Endothelial cell of umbilical vein (primary cell): ENCODE results near the gene RTN1. TPM values are rescaled to one million over a fixed set of nuclear protein-coding genes. Genes with fewer than 3 reads are reported as not detected.

Experiments
- BruUV-seq: library from RNA; stranded (reverse); fragments of 400-500 nt; replicated peaks from 2 replicates; lab custom pipeline; 2021; lab: Mats Ljungman, UMichigan
- CTCF ChIA-PET: fragments of 300-600, 350-600 bp; sonication (Branson Sonifier 250); formaldehyde crosslinking; loops from one replicate; lab custom pipeline; 2021; ENCODE audit warnings: antibody characterized with exemption, inconsistent platforms; lab: Charles Lee
- POLR2A ChIA-PET: fragments of 300-600, 350-600 bp; sonication (Branson Sonifier 250); formaldehyde crosslinking; loops from one replicate; lab custom pipeline; 2021; ENCODE audit warnings: antibody characterized with exemption, inconsistent platforms; lab: Charles Lee
- DNase-seq: peaks from one replicate; pipeline ENCODE4 v3.0.0-alpha.2; 2011; ENCODE audit warnings: low read depth, low spot score
- FAIRE-seq: peaks from 2 replicates; lab custom pipeline; 2011; peaks lifted over from hg19 to GRCh38; lab: Jason Lieb, UNC
- H2AFZ ChIP-seq: 2 replicates; pipeline ENCODE4 v1.6.0; 2012; ENCODE audit warnings: low read depth, low read length, control low read depth, inconsistent platforms
- H3K27ac ChIP-seq: 2 replicates; pipeline ENCODE4 v1.5.1; 2011; ENCODE audit warnings: low read depth, mild to moderate bottlenecking, control low read depth, low read length, moderate library complexity; ENCODE audit not compliant: insufficient read depth
- H3K27me3 ChIP-seq, 2 experiments: 2 replicates each; pipeline versions ENCODE4 v1.6.0 to v1.6.1; 2011; ENCODE audit warnings: low read length in 2 of 2, mixed read lengths in 1 of 2; ENCODE audit not compliant: control insufficient read depth in 2 of 2, insufficient read depth in 2 of 2
- H3K36me3 ChIP-seq, 2 experiments: 2 replicates in 1 of 2; 3 replicates in 1 of 2; pipeline ENCODE4 v1.5.1; 2011; ENCODE audit warnings: low read length in 2 of 2, mild to moderate bottlenecking in 1 of 2, moderate library complexity in 1 of 2; ENCODE audit not compliant: control insufficient read depth in 2 of 2, insufficient read depth in 2 of 2; ENCODE audit errors: extremely low read depth in 1 of 2
- H3K4me1 ChIP-seq: 3 replicates; pipeline ENCODE4 v1.5.1; 2011; ENCODE audit warnings: mild to moderate bottlenecking, low read length; ENCODE audit not compliant: control insufficient read depth, insufficient read depth; ENCODE audit errors: extremely low read depth
- H3K4me2 ChIP-seq: 2 replicates; pipeline ENCODE4 v1.6.1; 2011; ENCODE audit warnings: low read length, control low read depth, mixed read lengths; ENCODE audit not compliant: insufficient read depth
- H3K4me3 ChIP-seq, 3 experiments: fragments of 200-600 bp in 1 of 3; sonication (generic), shearing (Covaris generic) in 1 of 3; replicated peaks in 1 of 3; 2 replicates each; pipeline ENCODE4 v1.5.1; 2011 to 2016; ENCODE audit warnings: control low read depth in 3 of 3, low read length in 3 of 3, mild to moderate bottlenecking in 2 of 3, inconsistent platforms in 1 of 3, low read depth in 1 of 3, moderate library complexity in 1 of 3; ENCODE audit not compliant: insufficient read depth in 1 of 3
- H3K79me2 ChIP-seq: 2 replicates; pipeline ENCODE4 v1.6.0; 2012; ENCODE audit warnings: low read length, inconsistent platforms; ENCODE audit not compliant: control insufficient read depth, insufficient read depth
- H3K9ac ChIP-seq: replicated peaks from 2 replicates; pipeline ENCODE3; 2011; ENCODE audit warnings: low read length, control low read depth; ENCODE audit not compliant: insufficient read depth; ENCODE audit errors: extremely low read depth
- H3K9me1 ChIP-seq: replicated peaks from 3 replicates; pipeline ENCODE4 v1.6.0; 2011; ENCODE audit warnings: mild to moderate bottlenecking, low read length; ENCODE audit not compliant: control insufficient read depth, insufficient read depth; ENCODE audit errors: extremely low read depth
- H3K9me3 ChIP-seq: replicated peaks from 2 replicates; pipeline ENCODE4 v1.5.1; 2012; ENCODE audit warnings: low read length, inconsistent platforms; ENCODE audit not compliant: control insufficient read depth, insufficient read depth
- H4K20me1 ChIP-seq: replicated peaks from 2 replicates; pipeline ENCODE3; 2011; ENCODE audit warnings: mild to moderate bottlenecking, low read length; ENCODE audit not compliant: control insufficient read depth, insufficient read depth; ENCODE audit errors: extremely low read depth
- EZH2 ChIP-seq: IDR thresholded peaks from 2 replicates; pipeline ENCODE4 v1.6.1; 2012; ENCODE audit warnings: borderline replicate concordance, low read depth, mild to moderate bottlenecking, moderate library complexity, low read length, inconsistent platforms; ENCODE audit not compliant: severe bottlenecking
- FOS ChIP-seq: IDR thresholded peaks from 2 replicates; pipeline ENCODE4 v1.6.1; 2011; ENCODE audit warnings: mild to moderate bottlenecking, low read length, moderate library complexity, borderline replicate concordance; ENCODE audit not compliant: insufficient read depth
- GATA2 ChIP-seq: IDR thresholded peaks from 2 replicates; pipeline ENCODE4 v1.7.0; 2011; ENCODE audit warnings: low read depth, mild to moderate bottlenecking, moderate library complexity, mixed read lengths, low read length; ENCODE audit not compliant: insufficient read length, insufficient read depth
- JUN ChIP-seq: IDR thresholded peaks from 2 replicates; pipeline ENCODE4 v1.6.1; 2011; ENCODE audit warnings: borderline replicate concordance, low read depth; ENCODE audit not compliant: insufficient read length, insufficient read depth
- MYC ChIP-seq: IDR thresholded peaks from one replicate; pipeline ENCODE4 v1.6.1; 2011; ENCODE audit warnings: mild to moderate bottlenecking, low read depth, low read length
- POLR2AphosphoS5 ChIP-seq: IDR thresholded peaks from 2 replicates; pipeline ENCODE4 v1.6.1; 2012; ENCODE audit warnings: low read depth, mild to moderate bottlenecking, control low read depth, low read length, moderate library complexity; ENCODE audit not compliant: insufficient read depth
- dilution Hi-C: fragments of 300-500 bp; cut with MboI; formaldehyde crosslinking; loops from one replicate; pipeline ENCODE4 v1.15.0; 2019; ENCODE audit warnings: low sequenced_read_pairs; ENCODE audit not compliant: extremely low pct_ligation_motif_present
- intact Hi-C: fragments of 100-400 bp; cut with micrococcal nuclease; formaldehyde crosslinking; loops from one replicate; pipeline ENCODE4 v1.10.0; 2022
- polyA plus RNA-seq, 4 experiments: library from polyadenylated mRNA; depleted of rRNA in 3 of 4; stranded (reverse) in 3 of 4; unstranded in 1 of 4; fragments of >200 nt; gene quantifications; 2 replicates each; pipeline versions ENCODE4 v1.2.1 to v1.2.3, GENCODE V29; 2011 to 2012; ENCODE audit warnings: missing spikeins in 1 of 4
- total RNA-seq: library from RNA; stranded (reverse); gene quantifications from 2 replicates; pipeline ENCODE4 v1.2.3, GENCODE V29; 2021
- TF ChIP-seq, protein P1 (sequence below), 2 donors: IDR thresholded peaks; 1 replicate in 1 of 2; 2 replicates in 1 of 2; pipeline ENCODE4 v1.5.1; 2011; ENCODE audit warnings: low read length in 2 of 2, mild to moderate bottlenecking in 2 of 2, moderate library complexity in 2 of 2, control low read depth in 1 of 2, inconsistent platforms in 1 of 2, low read depth in 1 of 2; ENCODE audit not compliant: insufficient read depth in 1 of 2; ENCODE audit errors: extremely low read depth in 1 of 2
- TF ChIP-seq, protein P2 (sequence below): IDR thresholded peaks from 2 replicates; pipeline ENCODE4 v1.6.1; 2011; ENCODE audit not compliant: insufficient read depth, insufficient read length

The RTN1 gene
- total and polyA plus RNA-seq, 2 donors (not counting 3 experiments of a cell fraction or from before 2014, with no cell fraction given), result 0.10 to 0.29 TPM

DNA sequence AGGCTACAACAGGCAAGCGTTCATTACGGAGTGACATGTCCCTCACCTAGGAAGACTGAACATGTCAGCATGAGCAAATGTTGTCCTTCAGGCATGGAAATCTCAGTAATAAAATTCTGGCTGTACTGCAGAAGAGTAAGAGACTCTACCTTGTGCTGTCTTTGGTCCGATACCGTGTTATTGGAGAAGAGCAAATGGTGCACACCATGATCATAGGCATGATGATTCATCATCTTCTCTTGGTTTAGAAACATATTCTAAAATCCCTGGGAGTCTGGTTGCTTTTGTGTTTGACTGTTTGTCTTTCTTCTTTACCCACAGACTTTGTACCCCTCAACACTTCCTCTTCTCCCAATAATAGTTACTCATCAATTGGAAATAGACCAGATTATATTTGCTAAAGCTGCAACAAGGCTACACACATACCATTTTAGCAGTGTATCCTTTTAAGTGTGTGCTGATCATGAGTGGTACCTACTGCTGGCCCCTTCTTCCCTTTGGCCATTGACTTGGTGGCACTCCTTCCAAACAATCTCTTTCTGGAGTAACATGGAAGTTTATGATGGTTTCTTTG is 93.5 kb downstream of the RTN1 start:
- CTCF ChIA-PET, result no interaction called here
- FAIRE-seq, result no peak
- Histone ChIP-seq H3K9ac (no peak overlapping the region), H3K4me2 (no peak overlapping the region), H3K36me3 (no peaks in the 10 kb centered on the region), H3K9me3 (no peaks in the 10 kb centered on the region), H3K79me2 (no peaks in the 10 kb centered on the region), H2AFZ (no peak overlapping the region), H3K4me1 (peaks cover 9% of the 10 kb centered on the region), H3K27me3 (peaks cover 2 to 23% of the 10 kb centered on the region in 2 experiments), H4K20me1 (no peaks in the 10 kb centered on the region), H3K27ac (no peak overlapping the region), H3K9me1 (no peaks in the 10 kb centered on the region), H3K4me3 (no peak overlapping the region)
- POLR2A ChIA-PET, result no interaction called here
- no peak for DNase-seq
- BruUV-seq, result no TSS peak
- dilution Hi-C loops (no loop called here), intact Hi-C loops (no loop called here)
- TF ChIP-seq FOS (no peak), POLR2AphosphoS5 (no peak), GATA2 (no peak), EZH2 (no peak), JUN (no peak), MYC (no peak)
- TF ChIP-seq, protein P1, sequence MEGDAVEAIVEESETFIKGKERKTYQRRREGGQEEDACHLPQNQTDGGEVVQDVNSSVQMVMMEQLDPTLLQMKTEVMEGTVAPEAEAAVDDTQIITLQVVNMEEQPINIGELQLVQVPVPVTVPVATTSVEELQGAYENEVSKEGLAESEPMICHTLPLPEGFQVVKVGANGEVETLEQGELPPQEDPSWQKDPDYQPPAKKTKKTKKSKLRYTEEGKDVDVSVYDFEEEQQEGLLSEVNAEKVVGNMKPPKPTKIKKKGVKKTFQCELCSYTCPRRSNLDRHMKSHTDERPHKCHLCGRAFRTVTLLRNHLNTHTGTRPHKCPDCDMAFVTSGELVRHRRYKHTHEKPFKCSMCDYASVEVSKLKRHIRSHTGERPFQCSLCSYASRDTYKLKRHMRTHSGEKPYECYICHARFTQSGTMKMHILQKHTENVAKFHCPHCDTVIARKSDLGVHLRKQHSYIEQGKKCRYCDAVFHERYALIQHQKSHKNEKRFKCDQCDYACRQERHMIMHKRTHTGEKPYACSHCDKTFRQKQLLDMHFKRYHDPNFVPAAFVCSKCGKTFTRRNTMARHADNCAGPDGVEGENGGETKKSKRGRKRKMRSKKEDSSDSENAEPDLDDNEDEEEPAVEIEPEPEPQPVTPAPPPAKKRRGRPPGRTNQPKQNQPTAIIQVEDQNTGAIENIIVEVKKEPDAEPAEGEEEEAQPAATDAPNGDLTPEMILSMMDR (IDR thresholded peaks at IDR 0.05; ENCODE audit: extremely low read depth in 1 of 2, insufficient read depth in 1 of 2, low read depth in 1 of 2, low read length in 2 of 2), result no peak
- TF ChIP-seq, protein P2, sequence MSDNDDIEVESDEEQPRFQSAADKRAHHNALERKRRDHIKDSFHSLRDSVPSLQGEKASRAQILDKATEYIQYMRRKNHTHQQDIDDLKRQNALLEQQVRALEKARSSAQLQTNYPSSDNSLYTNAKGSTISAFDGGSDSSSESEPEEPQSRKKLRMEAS, result no peak
